Esophagus muscularis mucosa (tissue), 4 donors: Measurements from ENCODE around the gene SYMPK. TPM values are rescaled to one million over a fixed set of nuclear protein-coding genes. Genes with fewer than 3 reads are reported as not detected.

ENCODE experiments used
- DNase-seq: peaks from one replicate; pipeline ENCODE4 v3.0.0-alpha.2; 2017; ENCODE audit errors: extremely low spot score
- H3K27ac ChIP-seq, 4 donors: fragments of 200-600 bp; sonication (generic); replicated peaks in 1 of 4; 1 replicate in 3 of 4; 2 replicates in 1 of 4; pipeline ENCODE4 v1.5.1; 2016 to 2019; ENCODE audit warnings: mild to moderate bottlenecking in 1 of 4
- H3K27me3 ChIP-seq, 4 donors: fragments of 200-600 bp; sonication (generic); one replicate each; pipeline versions ENCODE4 v1.5.1 to v1.6.0; 2016 to 2019
- H3K36me3 ChIP-seq, 4 donors: fragments of 200-600 bp; sonication (generic); one replicate each; pipeline ENCODE4 v1.5.1; 2016 to 2019
- H3K4me1 ChIP-seq, 4 donors: fragments of 200-600 bp; sonication (generic); one replicate each; pipeline ENCODE4 v1.5.1; 2016 to 2019
- H3K4me3 ChIP-seq, 4 donors: fragments of 200-600 bp; sonication (generic); 1 replicate in 2 of 4; 2 replicates in 2 of 4; pipeline ENCODE4 v1.5.1; 2016 to 2019; ENCODE audit warnings: mild to moderate bottlenecking in 4 of 4, moderate library complexity in 1 of 4
- H3K9me3 ChIP-seq, 4 donors: fragments of 200-600 bp; sonication (generic); 1 replicate in 3 of 4; 2 replicates in 1 of 4; pipeline ENCODE4 v1.5.1; 2016 to 2019
- CTCF ChIP-seq, 3 experiments: fragments of 200-600 bp in 2 of 3; fragments of 450-650 bp in 1 of 3; sonication (generic) in 2 of 3; IDR thresholded peaks; one replicate each; pipeline ENCODE4 v1.5.1; 2017 to 2019; ENCODE audit warnings: antibody characterized with exemption in 3 of 3, mild to moderate bottlenecking in 2 of 3, moderate library complexity in 1 of 3
- EP300 ChIP-seq: sonication (generic); formaldehyde crosslinking; IDR thresholded peaks from one replicate; pipeline ENCODE4 v1.6.1; 2017; ENCODE audit warnings: antibody characterized with exemption
- POLR2A ChIP-seq: fragments of 450-650 bp; IDR thresholded peaks from one replicate; pipeline ENCODE4 v1.6.1; 2017; ENCODE audit warnings: antibody characterized with exemption, moderate library complexity, mild to moderate bottlenecking, low read depth
- POLR2AphosphoS5 ChIP-seq, 2 donors: sonication (generic); formaldehyde crosslinking; IDR thresholded peaks; one replicate each; pipeline ENCODE4 v1.6.1; 2017; ENCODE audit warnings: antibody characterized with exemption in 2 of 2
- WGBS: methylation state at CpG from one replicate; pipeline ENCODE4 v1.1.5; 2018; 5-methylcytosine and 5-hydroxymethylcytosine counted together
- intact Hi-C: fragments of 100-400 bp; cut with DNase I; formaldehyde crosslinking; loops from one replicate; pipeline ENCODE4 v1.15.1; 2023
- total RNA-seq, 4 donors: library from RNA; depleted of rRNA; stranded (reverse); fragments of >200 nt; gene quantifications; one replicate each; pipeline versions ENCODE4 v1.1.0 to v1.2.1, GENCODE V29; 2016

Gene SYMPK
- total RNA-seq, 4 donors from 2014 or later: 22.0 to 44.2 (median 36.6) TPM

GRCh38 chr19:45814166-45814780 lies 48.7 kb downstream of the SYMPK start:
- no CpG with 5 or more reads among the region's 12 CpGs for WGBS
- Histone ChIP-seq H3K4me3 (no peak overlapping the region), H3K9me3 (no peaks in the 10 kb centered on the region), H3K27me3 (peaks cover 0 to 49% (median 10%) of the 10 kb centered on the region in 4 donors), H3K36me3 (peaks cover 0 to 16% (median under 1%) of the 10 kb centered on the region in 4 donors), H3K27ac (no peak overlapping the region), H3K4me1 (peaks cover 14 to 35% (median 29%) of the 10 kb centered on the region in 4 donors)
- intact Hi-C loops: no loop called here
- TF ChIP-seq EP300 (no peak), CTCF (IDR thresholded peaks at IDR 0.05) (no peak), POLR2AphosphoS5 (IDR thresholded peaks at IDR 0.05) (no peak), POLR2A (no peak)
- DNase-seq: no peak

GRCh38 chr19:45812297-45812696 lies 50.6 kb downstream of the SYMPK start:
- intact Hi-C loops: no loop called here
- no peak overlapping the region for H3K4me3 ChIP-seq
- H3K27me3 ChIP-seq: peaks cover 0 to 49% (median 10%) of the 10 kb centered on the region in 4 donors
- no peak overlapping the region for H3K27ac ChIP-seq
- peaks cover 14 to 31% (median 27%) of the 10 kb centered on the region in 4 donors for H3K4me1 ChIP-seq
- DNase-seq: no peak
- H3K36me3 ChIP-seq: no peaks in the 10 kb centered on the region
- H3K9me3 ChIP-seq: no peaks in the 10 kb centered on the region
- WGBS: 91% methylated on average over 6 of the region's 6 CpGs
- TF ChIP-seq CTCF (IDR thresholded peaks at IDR 0.05) (no peak), POLR2A (no peak), POLR2AphosphoS5 (IDR thresholded peaks at IDR 0.05) (no peak), EP300 (no peak)

GRCh38 chr19:45809643-45810159 lies 53.2 kb downstream of the SYMPK start:
- H3K27ac ChIP-seq: no peak overlapping the region
- no peaks in the 10 kb centered on the region for H3K9me3 ChIP-seq
- H3K27me3 ChIP-seq: peaks cover 0 to 33% (median 4%) of the 10 kb centered on the region in 4 donors
- no peaks in the 10 kb centered on the region for H3K36me3 ChIP-seq
- peaks cover under 1 to 8% (median 6%) of the 10 kb centered on the region in 4 donors for H3K4me1 ChIP-seq
- H3K4me3 ChIP-seq: no peak overlapping the region
- TF ChIP-seq EP300 (no peak), CTCF (IDR thresholded peaks at IDR 0.05) (no peak), POLR2AphosphoS5 (IDR thresholded peaks at IDR 0.05) (no peak), POLR2A (no peak)
- intact Hi-C loops: no loop called here
- no peak for DNase-seq
- WGBS: 55% methylated on average over 7 of the region's 7 CpGs

GRCh38 chr19:45805719-45806118 lies 57.2 kb downstream of the SYMPK start:
- no peak for TF ChIP-seq EP300
- no peak for TF ChIP-seq POLR2AphosphoS5 (IDR thresholded peaks at IDR 0.05)
- TF ChIP-seq CTCF (IDR thresholded peaks at IDR 0.05): no peak
- no peak for TF ChIP-seq POLR2A
- no peak overlapping the region for H3K4me3 ChIP-seq
- no peak overlapping the region for H3K27ac ChIP-seq
- intact Hi-C loops: no loop called here
- no peaks in the 10 kb centered on the region for H3K9me3 ChIP-seq
- no peak for DNase-seq
- peaks cover 0 to 8% (median 5%) of the 10 kb centered on the region in 4 donors for H3K4me1 ChIP-seq
- peaks cover 0 to 5% (median 0%) of the 10 kb centered on the region in 4 donors for H3K27me3 ChIP-seq
- H3K36me3 ChIP-seq: no peaks in the 10 kb centered on the region

DNA sequence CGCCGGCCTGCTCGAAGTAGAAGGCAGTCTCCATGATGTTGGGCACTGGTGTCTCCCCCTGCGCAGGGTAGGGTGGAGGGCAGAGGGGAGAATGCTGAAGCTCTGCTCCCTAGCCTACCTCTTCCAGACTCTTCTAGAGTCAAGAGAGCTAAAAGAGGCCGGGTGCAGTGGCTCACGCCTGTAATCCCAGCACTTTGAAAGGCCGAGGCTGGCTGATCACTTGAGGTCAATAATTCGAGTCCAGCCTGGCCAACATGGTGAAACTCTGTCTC lies 58.1 kb downstream of the SYMPK start:
- peaks cover 0 to 5% (median 4%) of the 10 kb centered on the region in 4 donors for H3K4me1 ChIP-seq
- no peaks in the 10 kb centered on the region for H3K27me3 ChIP-seq
- TF ChIP-seq CTCF (IDR thresholded peaks at IDR 0.05) (no peak), POLR2AphosphoS5 (IDR thresholded peaks at IDR 0.05) (no peak), POLR2A (no peak), EP300 (no peak)
- no peak overlapping the region for H3K4me3 ChIP-seq
- intact Hi-C loops: no loop called here
- WGBS: 93% methylated on average over 8 of the region's 8 CpGs
- no peak overlapping the region for H3K27ac ChIP-seq
- H3K9me3 ChIP-seq: no peaks in the 10 kb centered on the region
- no peak for DNase-seq
- H3K36me3 ChIP-seq: no peaks in the 10 kb centered on the region
